Activated naive CD4-positive, alpha-beta T cell treated with anti-CD3 and anti-CD28 coated beads, Interleukin-2, amount 50 U/mL, for 16 hours (primary cell): ENCODE measurements around the gene SCAF4.
"Not testable (repeated sequence)": the region's sequence is repeated elsewhere in the genome, so short reads cannot be mapped to it uniquely, and the experiment has no call there.

Experiments used
- DNase-seq: peaks from one replicate; pipeline ENCODE4 v3.0.0-alpha.2; 2020

SCAF4 gene

GRCh38 chr21:31668651-31669491 lies 63.0 kb downstream of the SCAF4 start:
- no peak for DNase-seq

GRCh38 chr21:31667639-31668038 lies 64.3 kb downstream of the SCAF4 start:
- DNase-seq = no peak

DNA sequence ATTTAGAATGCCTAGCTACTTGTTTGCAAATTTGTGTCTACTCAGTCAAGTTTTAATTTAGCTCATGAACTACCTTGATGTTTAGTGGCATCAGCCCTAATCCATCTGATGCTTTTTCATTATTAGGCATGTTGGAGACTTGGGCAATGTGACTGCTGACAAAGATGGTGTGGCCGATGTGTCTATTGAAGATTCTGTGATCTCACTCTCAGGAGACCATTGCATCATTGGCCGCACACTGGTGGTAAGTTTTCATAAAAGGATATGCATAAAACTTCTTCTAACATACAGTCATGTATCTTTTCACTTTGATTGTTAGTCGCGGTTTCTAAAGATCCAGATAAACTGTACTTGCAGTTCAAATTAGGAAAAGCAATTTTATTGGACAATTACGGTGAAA lies 64.8 kb downstream of the SCAF4 start:
- no peak for DNase-seq

GRCh38 chr21:31666445-31667010 lies 65.4 kb downstream of the SCAF4 start:
- no peak for DNase-seq

GRCh38 chr21:31665869-31666268 lies 66.0 kb downstream of the SCAF4 start:
- DNase-seq = not testable (repeated sequence)

- peak; percentile 17 for DNase-seq
These were observed 66.5 kb downstream of the SCAF4 start for GRCh38 chr21:31665397-31665796.

DNA sequence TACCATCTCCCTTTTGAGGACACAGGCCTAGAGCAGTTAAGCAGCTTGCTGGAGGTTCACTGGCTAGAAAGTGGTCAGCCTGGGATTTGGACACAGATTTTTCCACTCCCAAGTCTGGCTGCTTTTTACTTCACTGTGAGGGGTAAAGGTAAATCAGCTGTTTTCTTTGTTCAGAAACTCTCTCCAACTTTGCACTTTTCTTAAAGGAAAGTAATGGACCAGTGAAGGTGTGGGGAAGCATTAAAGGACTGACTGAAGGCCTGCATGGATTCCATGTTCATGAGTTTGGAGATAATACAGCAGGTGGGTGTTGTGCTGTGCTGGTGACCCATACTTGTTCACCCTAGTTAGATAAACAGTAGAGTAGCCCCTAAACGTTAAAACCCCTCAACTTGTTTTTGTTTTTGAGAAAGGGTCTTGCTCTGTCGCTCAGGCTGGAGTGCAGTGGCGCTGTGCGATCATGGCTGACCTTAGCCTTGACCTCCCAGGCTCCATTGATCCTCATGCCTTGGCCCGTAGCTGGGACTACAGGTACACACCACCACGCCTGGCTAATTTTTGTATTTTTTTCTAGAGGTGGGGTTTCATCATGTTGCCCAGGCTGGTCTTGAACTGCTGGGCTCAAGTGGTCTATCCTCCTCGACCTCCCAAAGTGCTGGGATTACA lies 68.2 kb downstream of the SCAF4 start:
- no peak for DNase-seq

- DNase-seq = no peak
These were observed 71.3 kb downstream of the SCAF4 start for GRCh38 chr21:31660591-31660990.

DNA sequence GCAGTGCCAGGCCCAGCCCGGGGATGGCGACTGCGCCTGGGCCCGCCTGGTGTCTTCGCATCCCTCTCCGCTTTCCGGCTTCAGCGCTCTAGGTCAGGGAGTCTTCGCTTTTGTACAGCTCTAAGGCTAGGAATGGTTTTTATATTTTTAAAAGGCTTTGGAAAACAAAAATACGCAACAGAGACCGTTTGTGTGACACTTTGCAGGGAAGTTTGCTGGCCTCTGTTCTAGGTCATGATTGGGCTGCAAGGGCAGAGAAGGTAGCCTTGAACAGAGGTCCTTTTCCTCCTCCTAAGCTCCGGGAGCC lies 71.7 kb downstream of the SCAF4 start:
- DNase-seq = no peak

DNA sequence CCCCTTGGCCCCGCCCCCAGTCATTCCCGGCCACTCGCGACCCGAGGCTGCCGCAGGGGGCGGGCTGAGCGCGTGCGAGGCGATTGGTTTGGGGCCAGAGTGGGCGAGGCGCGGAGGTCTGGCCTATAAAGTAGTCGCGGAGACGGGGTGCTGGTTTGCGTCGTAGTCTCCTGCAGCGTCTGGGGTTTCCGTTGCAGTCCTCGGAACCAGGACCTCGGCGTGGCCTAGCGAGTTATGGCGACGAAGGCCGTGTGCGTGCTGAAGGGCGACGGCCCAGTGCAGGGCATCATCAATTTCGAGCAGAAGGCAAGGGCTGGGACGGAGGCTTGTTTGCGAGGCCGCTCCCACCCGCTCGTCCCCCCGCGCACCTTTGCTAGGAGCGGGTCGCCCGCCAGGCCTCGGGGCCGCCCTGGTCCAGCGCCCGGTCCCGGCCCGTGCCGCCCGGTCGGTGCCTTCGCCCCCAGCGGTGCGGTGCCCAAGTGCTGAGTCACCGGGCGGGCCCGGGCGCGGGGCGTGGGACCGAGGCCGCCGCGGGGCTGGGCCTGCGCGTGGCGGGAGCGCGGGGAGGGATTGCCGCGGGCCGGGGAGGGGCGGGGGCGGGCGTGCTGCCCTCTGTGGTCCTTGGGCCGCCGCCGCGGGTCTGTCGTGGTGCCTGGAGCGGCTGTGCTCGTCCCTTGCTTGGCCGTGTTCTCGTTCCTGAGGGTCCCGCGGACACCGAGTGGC lies 72.2 kb downstream of the SCAF4 start, which contains the start of gene SOD1:
Gene SOD1 (plus strand): TSS at position 158 of the 723 bp plus-strand sequence. CDS start 77 bp downstream, at position 235.
- DNase-seq = peak; percentile 97

GRCh38 chr21:31659286-31659535 lies 72.7 kb downstream of the SCAF4 start:
- no peak for DNase-seq

GRCh38 chr21:31658053-31658452 lies 73.9 kb downstream of the SCAF4 start:
- no peak for DNase-seq

DNA sequence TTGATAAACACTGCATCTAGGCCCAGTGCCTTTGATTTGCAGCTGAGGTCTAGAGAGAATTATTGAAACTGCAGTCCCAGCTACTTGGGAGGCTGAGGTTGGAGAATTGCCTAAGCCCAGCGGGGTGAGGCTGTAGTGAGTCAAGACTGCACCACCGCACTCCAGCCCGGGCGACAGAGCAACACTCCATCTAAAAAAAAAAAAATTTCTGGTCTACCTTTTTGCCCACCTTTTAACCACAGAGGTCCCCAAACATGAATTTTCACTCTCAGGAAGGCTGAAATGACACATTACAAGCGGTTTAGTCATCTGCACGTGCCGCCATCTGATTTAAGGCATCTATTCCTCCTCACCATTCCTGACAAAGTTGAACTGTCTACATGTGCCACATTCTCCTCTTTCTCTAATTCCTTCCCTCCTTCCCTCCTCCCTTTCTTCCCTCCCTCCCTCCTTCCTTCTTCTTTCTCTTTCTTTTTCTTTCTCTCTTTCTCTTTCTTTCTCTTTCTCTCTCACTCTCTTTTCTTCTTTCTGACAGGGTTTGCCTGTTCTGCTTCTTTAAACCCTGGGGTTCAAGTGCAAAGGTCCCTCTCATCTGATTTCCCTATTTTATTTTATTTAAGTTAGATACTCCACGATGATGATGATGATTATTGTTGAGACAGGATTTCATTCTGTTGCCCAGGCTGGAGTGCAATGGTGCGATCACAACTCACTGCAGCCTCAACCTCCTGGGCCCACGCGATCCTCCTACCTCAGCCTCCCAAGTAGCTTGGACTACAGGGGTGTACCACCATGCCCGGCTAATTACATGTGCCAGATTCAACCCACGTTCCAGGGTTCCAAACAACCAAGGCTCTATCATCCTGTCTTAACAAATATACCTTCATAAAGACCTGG lies 75.5 kb downstream of the SCAF4 start:
- peak; percentile 31 for DNase-seq

DNA sequence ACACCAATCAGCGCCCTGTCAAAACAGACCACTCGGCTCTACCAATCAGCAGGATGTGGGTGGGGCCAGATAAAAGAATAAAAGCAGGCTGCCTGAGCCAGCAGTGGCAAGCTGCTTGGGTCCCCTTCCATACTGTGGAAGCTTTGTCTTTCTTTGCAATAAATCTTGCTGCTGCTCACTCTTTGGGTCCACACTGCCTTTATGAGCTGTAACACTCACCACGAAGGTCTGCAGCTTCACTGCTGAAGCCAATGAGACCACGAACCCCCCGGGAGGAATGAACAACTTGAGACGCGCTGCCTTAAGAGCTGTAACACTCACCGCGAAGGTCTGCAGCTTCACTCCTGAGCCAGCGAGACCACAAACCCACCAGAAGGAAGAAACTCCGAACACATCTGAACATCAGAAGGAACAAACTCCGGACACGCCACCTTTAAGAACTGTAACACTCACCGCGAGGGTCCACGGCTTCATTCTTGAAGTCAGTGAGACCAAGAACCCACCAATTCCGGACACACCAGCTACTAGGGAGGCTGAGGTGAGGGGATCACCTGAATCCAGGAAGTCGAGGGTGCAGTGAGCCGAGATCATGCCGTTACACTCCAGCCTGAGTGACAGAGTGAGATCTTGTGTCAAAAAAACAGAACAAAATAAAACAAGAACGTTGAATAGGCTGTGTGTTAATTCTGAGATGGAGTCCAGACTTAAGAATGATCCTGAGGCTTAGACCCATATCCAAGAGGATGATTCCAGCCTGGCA lies 76.9 kb downstream of the SCAF4 start:
- not testable (repeated sequence) for DNase-seq

DNA sequence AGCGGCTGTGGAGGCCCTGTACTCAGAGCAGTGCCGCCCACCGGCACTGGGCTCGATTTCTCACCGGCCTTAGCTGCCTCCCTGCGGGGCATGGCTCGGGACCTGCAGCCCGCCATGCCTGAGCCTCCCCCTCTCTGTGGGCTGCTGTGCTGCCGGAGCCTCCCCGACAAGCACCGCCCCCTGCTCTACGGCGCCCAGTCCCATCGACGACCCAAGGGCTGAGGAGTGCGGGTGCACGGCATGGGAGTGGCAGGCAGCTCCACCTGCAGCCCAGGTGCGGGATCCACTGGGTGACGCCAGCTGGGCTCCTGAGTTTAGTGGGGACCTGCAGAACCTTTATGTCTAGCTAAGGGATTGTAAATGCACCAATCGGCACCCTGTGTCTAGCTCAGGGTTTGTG lies 77.6 kb downstream of the SCAF4 start:
- DNase-seq = no peak

- not testable (repeated sequence) for DNase-seq
These were observed 80.4 kb downstream of the SCAF4 start for GRCh38 chr21:31651491-31651890.

DNA sequence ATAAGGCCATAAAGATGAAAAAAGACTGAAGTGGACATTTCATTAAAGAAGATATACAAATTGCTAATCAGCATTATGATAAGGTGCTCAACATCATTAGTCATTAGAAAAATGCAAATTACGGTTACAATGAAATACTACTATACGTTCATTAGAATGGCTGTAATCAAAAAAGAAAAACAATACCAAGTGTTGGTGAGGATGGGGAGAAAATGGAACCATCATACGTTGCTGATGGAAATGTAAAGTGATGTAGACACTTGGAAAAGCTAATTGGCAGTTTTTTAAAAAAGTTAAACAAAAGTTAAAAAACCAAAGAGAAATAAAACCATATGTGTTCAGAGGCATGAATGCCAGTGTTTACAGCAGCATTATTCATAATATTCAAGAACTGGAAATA lies 81.0 kb downstream of the SCAF4 start:
- DNase-seq = no peak

DNA sequence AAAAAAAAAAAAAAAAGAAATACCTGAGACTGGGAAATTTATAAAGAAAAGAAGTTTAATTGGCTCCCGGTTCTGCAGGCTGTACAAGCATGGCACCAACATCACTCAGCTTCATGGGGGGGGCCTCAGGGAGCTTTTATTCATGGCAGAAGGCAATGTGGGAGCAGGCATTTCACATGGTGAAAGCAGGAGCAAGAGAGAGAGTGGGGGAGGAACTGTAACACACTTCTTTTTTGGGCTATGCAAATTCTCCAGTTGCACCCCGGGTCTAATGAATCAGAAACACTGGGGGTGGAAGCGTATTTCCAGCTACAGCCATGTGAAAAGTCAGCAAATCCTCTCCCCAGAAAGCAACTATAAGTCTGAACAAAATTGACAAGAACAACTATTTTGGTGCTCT lies 84.3 kb downstream of the SCAF4 start:
- DNase-seq = no peak

GRCh38 chr21:31644643-31645042 lies 87.3 kb downstream of the SCAF4 start:
- DNase-seq = no peak

GRCh38 chr21:31641416-31641922 lies 90.4 kb downstream of the SCAF4 start:
- no peak for DNase-seq

- no peak for DNase-seq
These were observed 95.0 kb downstream of the SCAF4 start for GRCh38 chr21:31636874-31637273.

GRCh38 chr21:31634993-31635392 lies 96.9 kb downstream of the SCAF4 start:
- no peak for DNase-seq
